Suppressor macrophage treated with lipopolysaccharide for 1 hour (primary cell): ENCODE data around the gene PLAAT1.
A peak's percentile ranks its signal among the peaks of the same experiment; 100 is the strongest.

Experiments used
- DNase-seq, 3 donors: peaks; one replicate each; pipeline ENCODE4 v3.0.0-alpha.2; 2020 to 2022

The PLAAT1 gene

GRCh38 chr3:193240850-193241706 is at the start of gene PLAAT1:
Gene PLAAT1 (plus strand): TSS chr3:193241222. CDS start chr3:193255651, 14,429 bp downstream.
- peak; percentile 53 to 75 (median 65) for DNase-seq

GRCh38 chr3:193194371-193194770 is 46.7 kb upstream of the PLAAT1 start:
- DNase-seq: no peak

- no peak for DNase-seq
These were observed 44.3 kb upstream of the PLAAT1 start for GRCh38 chr3:193196746-193197145.

GRCh38 chr3:193207290-193208273 is 33.4 kb upstream of the PLAAT1 start:
- DNase-seq: no peak

- no peak for DNase-seq
These were observed 30.4 kb upstream of the PLAAT1 start for GRCh38 chr3:193210618-193211017.

- DNase-seq: no peak
These were observed 29.8 kb upstream of the PLAAT1 start for GRCh38 chr3:193211173-193211572.

GRCh38 chr3:193211984-193212383 is 29.0 kb upstream of the PLAAT1 start:
- DNase-seq: no peak

GRCh38 chr3:193212844-193213243 is 28.2 kb upstream of the PLAAT1 start:
- DNase-seq: no peak

- no peak for DNase-seq
These were observed 26.6 kb upstream of the PLAAT1 start for GRCh38 chr3:193214445-193214844.

- no peak for DNase-seq
These were observed 15.5 kb upstream of the PLAAT1 start for GRCh38 chr3:193225302-193226125.

GRCh38 chr3:193228206-193228605 is 12.8 kb upstream of the PLAAT1 start:
- DNase-seq: no peak

- no peak for DNase-seq
These were observed 11.1 kb upstream of the PLAAT1 start for GRCh38 chr3:193229851-193230420.

- no peak for DNase-seq
These were observed 10.4 kb upstream of the PLAAT1 start for GRCh38 chr3:193230610-193231009.

GRCh38 chr3:193231201-193231600 is 9.8 kb upstream of the PLAAT1 start:
- no peak for DNase-seq

- no peak for DNase-seq
These were observed 4.4 kb upstream of the PLAAT1 start for GRCh38 chr3:193236599-193236998.

GRCh38 chr3:193237030-193237429 is 4.0 kb upstream of the PLAAT1 start:
- no peak for DNase-seq

GRCh38 chr3:193240436-193240849 is 579 bp upstream of the PLAAT1 start:
- no peak for DNase-seq

- DNase-seq: no peak
These were observed 694 bp downstream of the PLAAT1 start for GRCh38 chr3:193241716-193242115.

GRCh38 chr3:193243571-193243970 is 2.5 kb downstream of the PLAAT1 start:
- DNase-seq: no peak

GRCh38 chr3:193248848-193249468 is 7.9 kb downstream of the PLAAT1 start:
- DNase-seq: no peak

- no peak for DNase-seq
These were observed 9.5 kb downstream of the PLAAT1 start for GRCh38 chr3:193250492-193250891.
